Spinal cord (tissue), 10 donors: ENCODE measurements around the gene NOL12. TPM values are rescaled to one million over a fixed set of nuclear protein-coding genes. Genes with fewer than 3 reads are reported as not detected.
A peak's percentile ranks its signal among the peaks of the same experiment; 100 is the strongest.

Experiments used
- DNase-seq, 6 donors: peaks; one replicate each; pipeline versions ENCODE4 v3.0.0 to v3.0.0-alpha.2; 2013 to 2015; ENCODE audit warnings: low spot score in 6 of 6, low read depth in 4 of 6
- H3K27ac ChIP-seq: one replicate; pipeline ENCODE4 v1.5.1; 2013; ENCODE audit warnings: low read depth, low read length, control low read depth
- H3K27me3 ChIP-seq: one replicate; pipeline ENCODE4 v1.6.1; 2013; ENCODE audit warnings: low read length; ENCODE audit not compliant: control insufficient read depth, insufficient read depth
- H3K36me3 ChIP-seq: one replicate; pipeline ENCODE4 v1.6.1; 2013; ENCODE audit warnings: low read length; ENCODE audit not compliant: control insufficient read depth, insufficient read depth
- H3K4me1 ChIP-seq: one replicate; pipeline ENCODE4 v1.6.1; 2013; ENCODE audit warnings: low read length; ENCODE audit not compliant: control insufficient read depth, insufficient read depth
- H3K4me3 ChIP-seq: one replicate; pipeline ENCODE4 v1.5.1; 2013; ENCODE audit warnings: low read depth, low read length, control low read depth
- H3K9me3 ChIP-seq: one replicate; pipeline ENCODE4 v1.6.1; 2013; ENCODE audit warnings: low read length; ENCODE audit not compliant: control insufficient read depth, insufficient read depth
- WGBS: methylation state at CpG from one replicate; pipeline ENCODE4 v1.1.5; 2013; ENCODE audit warnings: missing lambda C conversion rate; ENCODE audit not compliant: insufficient coverage; 5-methylcytosine and 5-hydroxymethylcytosine counted together
- polyA plus RNA-seq, 2 donors: library from polyadenylated mRNA; unstranded; fragments of 120-200 nt; gene quantifications; one replicate each; pipeline ENCODE4 v1.2.1, GENCODE V29; 2013; ENCODE audit not compliant: insufficient read length in 2 of 2
- total RNA-seq, 2 donors: library from RNA; depleted of rRNA in 1 of 2; stranded (reverse); fragments of 120-200 nt in 1 of 2; fragments of >200 nt in 1 of 2; gene quantifications; one replicate each; pipeline versions ENCODE4 v1.2.3 to v1.2.4, GENCODE V29; 2013 to 2014
- donor health status: healthy.

NOL12 gene
- total and polyA plus RNA-seq, 4 donors = 12.2 to 40.6 (median 33.9) TPM

GRCh38 chr22:37726241-37726887 is 40.2 kb downstream of the NOL12 start:
- H3K36me3 ChIP-seq = peaks cover 41% of the 10 kb centered on the region
- no peak overlapping the region for H3K4me3 ChIP-seq
- no peaks in the 10 kb centered on the region for H3K4me1 ChIP-seq
- H3K27ac ChIP-seq = no peak overlapping the region
- WGBS = 90% methylated on average over 20 of the region's 20 CpGs
- DNase-seq = no peak
- no peaks in the 10 kb centered on the region for H3K9me3 ChIP-seq
- H3K27me3 ChIP-seq = no peaks in the 10 kb centered on the region

GRCh38 chr22:37728620-37729019 is 42.5 kb downstream of the NOL12 start:
- no peaks in the 10 kb centered on the region for H3K4me1 ChIP-seq
- H3K36me3 ChIP-seq = peaks cover 40% of the 10 kb centered on the region
- no peaks in the 10 kb centered on the region for H3K9me3 ChIP-seq

GRCh38 chr22:37731804-37732471 is 45.8 kb downstream of the NOL12 start:
- WGBS = 98% methylated on average over 8 of the region's 13 CpGs
- H3K4me3 ChIP-seq = no peak overlapping the region
- no peak overlapping the region for H3K27ac ChIP-seq
- H3K27me3 ChIP-seq = no peaks in the 10 kb centered on the region
- peaks cover 10% of the 10 kb centered on the region for H3K4me1 ChIP-seq
- DNase-seq = no peak
- no peaks in the 10 kb centered on the region for H3K9me3 ChIP-seq
- H3K36me3 ChIP-seq = peaks cover 28% of the 10 kb centered on the region

More at GRCh38 chr22:37728620-37729019, 42.5 kb downstream of the NOL12 start:
- H3K27ac ChIP-seq = no peak overlapping the region
- H3K27me3 ChIP-seq = no peaks in the 10 kb centered on the region
- H3K4me3 ChIP-seq = no peak overlapping the region
- no peak for DNase-seq
- 100% methylated on average over 1 of the region's 1 CpG for WGBS

GRCh38 chr22:37732699-37733607 is 46.8 kb downstream of the NOL12 start:
- no peak for DNase-seq
- Histone ChIP-seq H3K4me3 (no peak overlapping the region), H3K36me3 (peaks cover 28% of the 10 kb centered on the region), H3K27ac (peak overlapping the region; percentile 15), H3K9me3 (no peaks in the 10 kb centered on the region), H3K27me3 (no peaks in the 10 kb centered on the region), H3K4me1 (peaks cover 10% of the 10 kb centered on the region)
- WGBS = 80% methylated on average over 17 of the region's 19 CpGs

GRCh38 chr22:37733625-37734401 is 47.7 kb downstream of the NOL12 start:
- Histone ChIP-seq H3K27ac (no peak overlapping the region), H3K36me3 (peaks cover 28% of the 10 kb centered on the region), H3K4me1 (peaks cover 11% of the 10 kb centered on the region), H3K4me3 (no peak overlapping the region), H3K27me3 (no peaks in the 10 kb centered on the region), H3K9me3 (no peaks in the 10 kb centered on the region)
- 84% methylated on average over 10 of the region's 11 CpGs for WGBS
- DNase-seq = no peak

GRCh38 chr22:37734402-37734700 is 48.2 kb downstream of the NOL12 start:
- Histone ChIP-seq H3K4me3 (no peak overlapping the region), H3K36me3 (peaks cover 29% of the 10 kb centered on the region), H3K9me3 (no peaks in the 10 kb centered on the region), H3K27ac (no peak overlapping the region), H3K27me3 (no peaks in the 10 kb centered on the region), H3K4me1 (peaks cover 16% of the 10 kb centered on the region)
- 82% methylated on average over 6 of the region's 6 CpGs for WGBS
- no peak for DNase-seq

- no peak overlapping the region for H3K27ac ChIP-seq
- DNase-seq = no peak
- H3K4me3 ChIP-seq = no peak overlapping the region
- no peaks in the 10 kb centered on the region for H3K9me3 ChIP-seq
- H3K27me3 ChIP-seq = no peaks in the 10 kb centered on the region
- WGBS = 54% methylated on average over 16 of the region's 16 CpGs
- H3K36me3 ChIP-seq = peaks cover 29% of the 10 kb centered on the region
- peaks cover 19% of the 10 kb centered on the region for H3K4me1 ChIP-seq
Observed at GRCh38 chr22:37734964-37735451, 48.9 kb downstream of the NOL12 start.

GRCh38 chr22:37739035-37739434 is 52.9 kb downstream of the NOL12 start:
- DNase-seq = no peak
- H3K27ac ChIP-seq = no peak overlapping the region
- no peaks in the 10 kb centered on the region for H3K27me3 ChIP-seq
- H3K4me1 ChIP-seq = peaks cover 32% of the 10 kb centered on the region
- 67% methylated on average over 8 of the region's 12 CpGs for WGBS
- no peaks in the 10 kb centered on the region for H3K9me3 ChIP-seq
- peaks cover 29% of the 10 kb centered on the region for H3K36me3 ChIP-seq
- H3K4me3 ChIP-seq = no peak overlapping the region

- peaks cover 30% of the 10 kb centered on the region for H3K4me1 ChIP-seq
- peaks cover 23% of the 10 kb centered on the region for H3K36me3 ChIP-seq
- no peak overlapping the region for H3K27ac ChIP-seq
Observed at GRCh38 chr22:37739611-37740049, 53.5 kb downstream of the NOL12 start.

More at GRCh38 chr22:37739611-37740049, 53.5 kb downstream of the NOL12 start:
- no peak for DNase-seq
- Histone ChIP-seq H3K9me3 (no peaks in the 10 kb centered on the region), H3K4me3 (no peak overlapping the region), H3K27me3 (no peaks in the 10 kb centered on the region)
- WGBS = 89% methylated on average over 15 of the region's 17 CpGs
